T47D (cell line): ENCODE measurements around the gene MMP11.

Source experiments
- DNase-seq, 2 experiments: peaks; one replicate each; pipeline versions ENCODE4 v3.0.0 to v3.0.0-alpha.2; 2011 to 2012; ENCODE audit warnings: low read depth in 1 of 2, low spot score in 1 of 2
- JUND ChIP-seq: IDR thresholded peaks from 2 replicates; pipeline ENCODE4 v1.6.1; 2012; ENCODE audit warnings: low read depth
- in situ Hi-C: cut with HindIII; loops from 2 replicates; pipeline ENCODE4 v1.10.0; 2016; ENCODE audit warnings: low sequenced_read_pairs, low pct_unique_long_range_greater_than_20kb

The MMP11 gene

DNA sequence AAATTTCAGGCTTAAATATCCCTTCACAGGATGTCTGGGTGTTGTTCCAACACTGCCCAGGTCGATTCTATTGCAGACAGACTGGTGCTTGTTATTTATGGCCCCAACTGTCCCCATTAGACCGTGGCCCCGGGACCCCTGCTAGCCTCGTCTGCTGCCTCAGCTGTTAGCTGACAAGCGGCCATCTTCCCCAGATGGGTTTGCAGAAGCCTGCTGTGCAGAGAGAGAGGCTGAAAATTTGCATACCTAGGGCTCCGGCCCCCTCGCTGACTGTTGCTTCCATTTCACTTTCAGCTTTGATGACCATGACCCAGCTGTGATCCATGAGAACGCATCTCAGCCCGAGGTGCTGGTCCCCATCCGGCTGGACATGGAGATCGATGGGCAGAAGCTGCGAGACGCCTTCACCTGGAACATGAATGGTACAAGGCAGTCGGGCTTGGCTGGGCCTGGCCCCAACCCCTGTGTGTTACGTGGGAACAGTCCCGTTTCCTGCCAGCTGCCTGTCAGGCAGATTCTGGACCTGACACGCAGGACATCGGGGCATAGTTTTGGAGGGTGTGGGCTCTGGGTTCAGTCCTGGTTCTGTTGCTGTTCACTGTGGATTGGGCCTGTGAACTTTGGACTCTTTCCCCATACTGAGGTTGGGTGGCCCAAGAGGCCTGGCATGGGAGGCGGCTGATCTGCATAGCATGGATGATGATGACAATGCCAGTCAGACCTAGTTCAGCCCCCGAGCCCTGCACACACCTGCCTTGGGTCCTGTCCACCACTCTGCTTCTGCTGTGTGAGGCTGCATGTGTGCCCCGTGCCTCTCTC is 30.6 kb downstream of the MMP11 start:
- no peak for DNase-seq
- in situ Hi-C loops: no loop called here
- TF ChIP-seq JUND: no peak

DNA sequence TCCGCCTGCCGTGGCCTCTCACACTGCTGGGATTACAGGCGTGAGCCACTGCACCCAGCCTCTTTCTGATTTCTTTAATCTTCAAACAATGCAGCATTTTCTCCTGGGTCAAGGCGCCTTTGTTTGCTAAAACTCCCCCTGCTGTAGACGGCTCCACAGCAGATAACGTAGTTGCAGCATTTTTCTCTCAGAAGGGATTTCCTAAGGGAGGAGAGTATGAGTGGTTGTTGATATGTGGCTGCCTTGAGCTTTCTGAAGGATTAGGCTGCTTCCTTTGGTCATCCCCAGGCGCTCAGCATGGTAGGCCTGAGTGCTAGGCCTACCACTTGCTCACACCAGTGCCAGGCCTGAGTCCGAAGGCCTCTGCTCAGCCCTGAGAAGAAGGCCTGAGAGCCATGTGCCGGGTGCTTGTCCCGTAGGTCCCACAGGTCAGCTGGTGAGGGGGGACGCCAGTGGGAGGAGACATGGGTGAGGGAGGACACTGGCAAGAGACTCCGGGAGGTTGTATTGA is 32.2 kb downstream of the MMP11 start:
- in situ Hi-C loops: no loop called here
- no peak for DNase-seq
- no peak for TF ChIP-seq JUND

DNA sequence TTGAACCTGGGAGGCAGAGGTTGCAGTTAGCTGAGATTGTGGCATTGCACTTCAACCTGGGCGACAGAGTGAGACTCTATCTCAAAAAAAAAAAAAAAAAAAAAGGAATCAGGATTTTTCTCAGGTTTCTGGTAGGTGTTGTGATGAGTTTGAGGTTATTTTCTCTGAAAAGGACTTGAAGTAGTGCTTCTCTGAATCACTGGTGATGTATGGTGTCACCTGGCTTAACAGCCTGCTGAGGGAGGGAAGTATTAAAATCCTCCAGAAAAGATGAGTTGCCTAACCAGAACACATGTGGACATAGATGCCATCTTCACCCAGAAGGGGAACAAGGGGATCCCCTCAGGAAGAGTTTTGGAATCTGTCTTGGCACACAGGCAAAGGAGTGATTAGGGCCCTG is 34.2 kb downstream of the MMP11 start:
- in situ Hi-C loops: no loop called here
- no peak for DNase-seq
- no peak for TF ChIP-seq JUND

DNA sequence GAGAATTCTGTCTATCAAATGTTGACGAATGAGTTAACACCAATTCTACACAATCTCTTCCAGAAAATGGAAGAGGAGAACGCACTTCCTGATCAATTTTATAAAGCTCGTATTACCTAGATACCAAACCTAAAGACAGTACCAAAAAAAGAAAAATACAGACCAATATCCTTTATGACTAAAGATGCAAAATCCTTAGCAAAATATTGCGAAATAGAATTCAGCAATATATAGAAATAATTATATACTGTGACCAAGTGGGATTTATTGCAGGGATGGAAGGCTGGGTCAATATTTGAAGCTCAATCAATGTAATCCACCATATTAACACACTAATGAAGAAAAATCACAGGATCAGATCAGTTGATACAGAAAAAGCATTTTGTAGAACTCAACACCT is 39.7 kb downstream of the MMP11 start:
- no peak for DNase-seq
- in situ Hi-C loops: no loop called here
- no peak for TF ChIP-seq JUND

DNA sequence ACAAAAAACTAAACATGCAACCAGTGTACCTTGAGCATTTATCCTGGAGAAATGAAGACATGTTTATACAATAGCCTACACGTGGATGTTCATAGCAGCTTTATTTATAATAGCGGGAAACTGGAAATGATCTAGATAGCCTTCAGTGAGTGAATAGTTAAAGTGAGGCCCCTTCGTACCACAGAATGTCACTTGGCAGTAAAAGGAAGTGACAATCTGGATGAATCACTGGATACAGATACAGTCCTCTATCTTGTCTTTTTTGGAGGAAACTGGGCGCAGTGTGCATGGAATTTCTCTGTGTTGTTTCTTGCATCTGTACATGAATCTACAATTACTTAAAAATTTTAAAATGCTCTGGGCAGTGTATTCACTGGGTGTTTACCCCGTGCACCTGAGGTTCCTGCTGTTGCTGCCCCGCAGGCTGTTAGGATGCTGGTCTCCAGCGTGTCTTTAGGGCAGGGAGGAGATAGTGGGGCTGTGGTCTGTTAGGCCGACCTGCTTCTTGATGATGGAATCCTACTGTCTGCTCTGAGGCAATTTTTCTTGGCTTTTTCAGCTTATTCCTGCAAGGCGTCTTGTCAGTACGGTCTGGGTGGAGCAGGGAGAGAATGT is 43.0 kb downstream of the MMP11 start:
- no peak for DNase-seq
- TF ChIP-seq JUND: no peak
- in situ Hi-C loops: no loop called here

DNA sequence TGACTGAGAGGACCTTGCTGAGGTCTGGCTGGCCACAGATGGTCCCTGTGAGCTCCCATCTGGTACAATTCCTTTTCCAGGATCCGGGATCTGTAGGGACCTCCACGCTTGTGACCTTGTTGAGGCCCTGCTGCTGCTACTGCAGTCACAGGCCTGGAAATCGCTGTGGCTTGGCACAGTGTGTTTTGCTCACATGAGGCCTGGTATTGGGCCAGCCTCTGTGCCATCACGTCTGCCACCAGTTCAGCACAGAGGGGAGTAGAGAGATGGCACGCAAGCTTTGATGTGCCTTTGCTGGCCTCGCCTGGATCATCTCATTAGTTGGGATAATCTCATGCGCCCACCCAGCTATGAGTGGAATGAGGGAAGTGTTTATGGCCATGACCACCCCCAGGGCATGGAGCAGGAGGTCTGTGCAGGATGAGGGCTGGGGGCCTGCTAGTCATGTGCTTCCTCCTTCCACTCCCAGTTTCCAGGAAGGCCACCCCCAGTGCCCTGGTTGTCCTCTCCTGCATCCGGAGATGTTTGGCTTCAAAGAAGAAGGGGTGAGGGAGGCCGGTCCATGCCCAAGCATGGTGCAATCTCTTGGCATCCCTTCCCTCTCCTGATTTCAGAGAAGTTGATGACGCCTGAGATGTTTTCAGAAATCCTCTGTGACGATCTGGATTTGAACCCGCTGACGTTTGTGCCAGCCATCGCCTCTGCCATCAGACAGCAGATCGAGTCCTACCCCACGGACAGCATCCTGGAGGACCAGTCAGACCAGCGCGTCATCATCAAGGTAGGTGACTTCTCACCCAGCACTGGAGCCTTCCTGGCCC is 43.7 kb downstream of the MMP11 start:
- no peak for DNase-seq
- no peak for TF ChIP-seq JUND
- in situ Hi-C loops: no loop called here

DNA sequence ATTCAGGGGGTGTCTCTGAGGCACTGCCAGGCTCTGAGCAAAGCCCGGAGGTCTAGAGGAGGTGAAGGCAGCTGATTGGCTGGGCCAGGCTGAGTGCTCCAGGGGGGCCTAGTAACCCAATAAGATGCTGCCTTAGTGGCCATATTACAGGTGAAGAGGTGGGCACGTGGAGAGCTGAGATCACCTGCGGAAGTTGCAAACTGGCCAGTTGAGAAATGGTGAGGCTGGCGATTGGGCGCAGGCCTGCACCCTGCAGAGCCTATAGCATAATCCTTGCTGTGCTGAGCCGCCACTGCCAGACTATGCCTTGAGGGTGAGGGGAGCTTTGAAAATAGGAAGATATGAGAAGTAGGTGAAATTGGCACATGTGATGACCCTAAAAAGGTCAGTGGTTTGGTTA is 44.5 kb downstream of the MMP11 start:
- TF ChIP-seq JUND: no peak
- no peak for DNase-seq
- in situ Hi-C loops: no loop called here

DNA sequence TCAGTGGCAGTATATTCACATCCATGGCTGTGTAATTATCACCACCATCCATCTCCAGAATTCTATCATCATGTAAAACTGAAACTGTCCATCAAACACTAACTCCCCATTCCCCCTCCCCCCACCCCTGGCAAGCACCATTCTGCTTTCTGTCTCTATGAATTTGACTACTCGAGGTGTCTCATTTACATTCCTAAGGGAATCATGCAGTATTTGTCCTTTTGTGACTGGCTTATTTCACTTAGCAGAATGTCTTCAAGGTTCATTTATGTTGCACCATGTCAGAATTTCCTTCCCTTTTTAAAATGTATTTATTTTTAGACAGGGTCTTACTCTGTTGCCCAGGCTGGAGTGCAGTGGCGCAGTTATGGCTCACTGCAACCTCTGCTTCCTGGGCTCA is 45.9 kb downstream of the MMP11 start:
- in situ Hi-C loops: no loop called here
- DNase-seq: no peak
- no peak for TF ChIP-seq JUND

DNA sequence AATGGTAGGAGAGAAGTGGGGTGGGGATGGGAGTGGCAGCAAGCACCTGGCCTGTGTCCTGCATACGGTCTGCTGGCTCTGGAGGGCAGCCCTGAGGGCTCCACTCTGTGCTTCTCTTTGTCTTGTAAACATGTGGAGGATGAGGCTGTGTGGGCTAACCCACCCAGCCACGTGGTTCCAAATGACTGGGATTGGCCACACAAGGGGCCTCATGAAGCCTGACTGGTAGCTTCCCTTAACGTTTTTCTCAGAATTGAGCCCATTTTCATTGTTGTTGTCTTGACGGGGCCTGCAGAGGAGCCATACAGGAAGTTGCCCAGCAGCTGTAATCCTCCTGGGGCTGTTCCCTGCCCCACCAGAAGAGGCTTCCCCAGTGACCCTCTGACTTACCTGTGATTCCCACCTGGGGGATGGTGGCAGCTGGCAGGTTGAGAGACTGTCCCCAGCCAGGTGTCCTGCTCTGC is 48.1 kb downstream of the MMP11 start:
- no peak for DNase-seq
- TF ChIP-seq JUND: no peak
- in situ Hi-C loops: no loop called here

DNA sequence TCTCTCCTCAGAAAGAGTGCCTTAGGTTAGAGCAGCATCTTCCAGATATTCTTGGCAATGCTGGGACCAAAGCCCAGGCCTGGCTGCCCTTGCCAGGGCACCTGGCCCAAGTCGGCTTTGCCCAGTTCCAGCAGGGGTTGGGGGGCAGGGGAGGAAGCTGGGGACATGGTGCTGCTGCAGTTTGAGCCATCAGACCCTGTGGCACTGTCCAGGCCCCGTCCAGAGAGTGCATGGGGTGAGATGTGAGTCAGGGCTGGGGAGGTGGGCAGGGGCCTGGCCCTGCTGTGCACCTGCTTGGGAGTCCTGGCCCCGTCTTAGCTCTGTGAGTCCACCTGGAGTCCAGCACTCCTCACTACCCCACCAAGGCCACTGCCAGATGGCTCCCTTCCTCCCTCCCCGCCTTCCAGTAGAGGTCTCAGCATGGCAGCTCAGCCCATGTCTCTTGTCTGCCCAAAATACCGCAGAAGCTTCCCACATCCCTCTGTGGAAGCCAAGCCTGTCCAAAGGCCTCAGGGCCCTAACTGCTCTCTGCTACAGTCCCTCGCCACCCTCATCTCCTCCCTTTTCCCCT is 49.5 kb downstream of the MMP11 start:
- in situ Hi-C loops: no loop called here

DNA sequence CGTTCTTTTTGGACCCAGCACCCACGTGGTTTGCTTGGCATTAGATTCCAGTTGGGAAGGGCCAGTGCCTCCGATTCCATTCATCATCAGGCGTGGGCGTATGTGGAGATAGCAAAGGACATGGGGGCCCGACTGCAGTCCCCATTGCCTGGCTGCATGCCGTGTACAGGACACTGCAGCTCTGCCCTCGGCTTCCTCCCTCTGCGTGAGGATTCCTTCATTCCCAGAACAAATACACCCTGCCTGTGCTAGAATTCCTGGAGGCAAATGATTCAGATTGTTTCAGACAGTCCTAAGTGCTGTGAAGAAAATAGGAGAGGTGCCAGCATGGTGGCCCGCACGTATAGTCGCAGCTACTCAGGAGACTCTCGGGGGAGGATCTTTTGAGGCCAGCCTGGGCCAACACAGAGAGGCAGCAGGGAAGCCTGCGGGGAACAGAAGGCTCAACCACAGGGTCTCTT is 50.7 kb downstream of the MMP11 start:
- no peak for TF ChIP-seq JUND
- in situ Hi-C loops: no loop called here
- DNase-seq: no peak

More for the DNA sequence above, 49.5 kb downstream of the MMP11 start:
- DNase-seq: no peak
- no peak for TF ChIP-seq JUND

DNA sequence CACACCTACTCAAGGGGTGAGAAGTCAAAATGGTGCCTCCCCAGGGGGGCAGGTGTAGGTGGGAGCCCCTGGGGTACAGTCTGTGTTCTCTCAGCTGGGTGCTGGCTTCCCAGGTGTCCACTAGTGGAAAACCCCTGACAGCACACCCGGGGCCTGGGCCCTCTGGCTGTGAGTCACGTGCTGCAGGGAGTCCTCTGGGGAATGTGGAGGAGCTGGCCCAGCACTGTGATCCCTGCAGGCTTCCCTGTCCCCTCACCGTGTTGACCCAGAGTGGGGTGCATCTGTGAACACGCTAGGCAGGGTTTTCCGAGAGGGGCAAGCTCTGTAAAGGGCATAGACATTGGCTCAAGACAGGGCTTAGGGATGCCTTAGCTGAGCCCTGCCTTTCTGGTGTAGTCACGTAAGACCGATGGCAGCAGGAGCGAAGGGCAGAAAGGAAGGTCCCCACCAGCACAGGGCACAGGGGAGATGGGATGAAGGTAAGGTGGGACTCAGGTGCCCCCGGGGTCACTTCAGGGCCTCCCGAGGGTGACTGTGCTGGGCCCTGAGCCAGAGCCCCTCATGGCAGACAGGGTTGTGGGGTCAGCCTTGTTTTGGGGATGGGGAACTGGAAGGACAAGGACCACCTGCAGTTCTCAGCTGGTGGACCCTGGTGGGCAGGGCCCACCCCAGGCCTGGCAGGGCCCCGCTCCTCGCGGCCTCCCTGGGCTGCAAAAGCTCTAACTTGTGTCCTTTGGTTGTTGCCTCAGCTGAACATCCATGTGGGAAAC is 52.0 kb downstream of the MMP11 start:
- TF ChIP-seq JUND: no peak
- in situ Hi-C loops: no loop called here
- DNase-seq: no peak
